ENCODE data around the gene DMRTB1.
A peak's percentile ranks its signal among the peaks of the same experiment; 100 is the strongest.

DMRTB1 gene

DNA sequence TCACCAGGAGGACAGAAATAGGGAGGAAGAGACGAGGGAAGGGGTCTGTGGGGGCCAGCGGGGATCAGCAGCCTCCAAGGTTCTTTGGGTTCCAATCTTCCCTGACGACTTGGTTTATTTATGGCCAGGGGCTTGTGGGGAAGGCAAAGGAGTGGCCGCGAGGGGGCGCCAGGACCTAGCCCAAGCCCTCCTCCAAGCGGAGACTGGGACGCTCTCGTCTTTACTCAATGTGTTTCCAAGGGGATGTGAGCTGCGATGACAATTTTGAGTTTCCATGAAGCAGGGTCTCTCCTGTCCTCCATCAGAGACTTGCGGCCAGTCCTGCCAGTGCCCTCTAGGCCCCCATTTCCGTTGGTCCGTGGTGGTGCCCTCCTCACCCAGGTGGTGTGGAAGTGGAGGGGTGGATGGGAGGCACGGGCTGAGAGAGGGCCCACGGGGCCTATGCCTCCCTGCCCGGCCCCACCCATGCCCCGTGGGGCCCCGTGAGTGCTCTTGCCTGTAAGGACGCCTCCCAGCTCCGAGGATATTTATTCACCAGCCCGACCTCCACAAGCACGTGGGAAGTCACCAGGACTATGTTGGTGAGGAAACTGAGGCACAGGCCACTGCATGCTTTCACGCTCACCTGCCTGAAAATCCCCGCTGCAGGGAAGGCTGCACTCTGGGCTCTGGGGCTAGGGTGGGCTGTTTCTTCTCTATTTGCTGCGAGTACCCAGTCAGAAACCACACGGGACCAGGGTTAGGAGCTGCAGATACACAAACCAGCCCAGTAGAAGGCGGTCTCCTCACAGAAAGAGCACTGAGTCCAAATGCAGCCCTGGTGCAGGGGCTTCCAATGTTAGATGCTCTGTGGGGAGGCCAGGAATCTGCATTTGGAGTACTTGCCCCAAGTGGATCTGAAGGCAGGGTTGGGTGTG lies 26.5 kb downstream of the DMRTB1 start:
- peak; percentile 68 for DNase-seq (ENCODE audit: low read depth)

GRCh38 chr1:53486395-53487026 lies 27.3 kb downstream of the DMRTB1 start:
- DNase-seq (ENCODE audit: low read depth): no peak

DNA sequence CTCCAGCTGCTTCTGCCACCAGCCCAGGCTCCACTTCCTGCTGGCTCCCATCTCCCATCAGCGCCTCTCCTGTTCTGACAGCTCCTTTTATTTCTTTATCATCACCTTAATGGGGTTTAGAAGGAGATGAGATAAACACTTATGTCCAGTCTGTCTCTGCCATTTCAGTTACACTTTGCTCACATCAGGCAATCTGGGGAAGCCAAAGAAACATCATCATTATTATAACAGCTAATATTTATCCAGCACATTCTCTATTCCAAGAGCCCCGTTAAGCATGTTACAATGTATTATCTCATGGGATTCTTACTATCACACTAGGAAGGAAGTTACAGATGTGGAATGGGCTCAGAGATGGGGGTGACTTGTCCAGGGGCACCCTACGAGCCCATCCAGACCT lies 31.2 kb downstream of the DMRTB1 start:
- no peak for DNase-seq (ENCODE audit: low read depth)

GRCh38 chr1:53495633-53496345 lies 36.6 kb downstream of the DMRTB1 start:
- DNase-seq (ENCODE audit: low read depth): no peak

- DNase-seq (ENCODE audit: low read depth): no peak
Observed at GRCh38 chr1:53498555-53499131, 39.4 kb downstream of the DMRTB1 start.

GRCh38 chr1:53499257-53500203 lies 40.3 kb downstream of the DMRTB1 start:
- no peak for DNase-seq (ENCODE audit: low read depth)

DNA sequence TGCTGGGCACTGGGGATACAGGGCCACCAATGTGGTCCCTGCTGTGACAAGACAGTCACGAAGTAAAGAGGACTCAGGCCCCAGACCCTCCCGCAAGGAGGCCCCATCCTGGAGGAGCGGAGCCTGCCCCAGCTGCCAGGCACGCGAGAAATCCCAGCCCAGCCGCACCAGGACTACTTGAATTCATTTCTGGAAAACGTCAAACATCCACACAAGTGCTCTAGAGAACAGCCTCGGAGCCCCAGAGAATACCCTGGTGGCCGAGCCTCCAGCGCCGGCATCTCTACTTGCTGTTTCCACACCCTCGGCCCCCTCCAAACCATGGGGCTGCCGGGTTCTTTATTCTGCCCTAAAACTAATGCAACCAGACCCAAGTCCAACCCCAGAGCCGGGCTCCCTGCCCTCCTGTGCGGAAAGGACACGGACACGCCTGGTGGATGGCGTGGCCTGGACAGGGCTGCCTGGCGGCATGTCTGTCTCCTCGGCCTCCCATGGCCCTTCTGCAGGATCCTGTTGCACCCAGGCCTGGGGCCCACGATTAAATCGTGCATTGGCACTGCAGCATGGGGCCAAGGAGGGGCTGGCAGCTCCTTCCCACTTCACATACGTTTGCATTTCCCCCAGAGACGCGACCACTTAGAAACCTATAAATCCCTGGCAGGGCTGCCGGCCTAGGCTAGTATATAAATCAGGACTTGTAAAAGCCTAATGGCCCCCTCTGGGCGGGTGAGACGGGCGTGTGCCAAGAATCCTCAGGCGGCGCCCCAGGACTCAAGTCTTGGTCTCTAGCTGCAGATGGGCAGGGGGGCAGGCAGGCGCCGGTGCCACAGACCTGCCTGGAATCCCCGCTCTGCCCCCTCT lies 41.2 kb downstream of the DMRTB1 start:
- no peak for DNase-seq (ENCODE audit: low read depth)

GRCh38 chr1:53501065-53502005 lies 42.1 kb downstream of the DMRTB1 start:
- no peak for DNase-seq (ENCODE audit: low read depth)

- DNase-seq (ENCODE audit: low read depth): no peak
Observed at GRCh38 chr1:53502641-53503432, 43.6 kb downstream of the DMRTB1 start.

- no peak for DNase-seq (ENCODE audit: low read depth)
Observed at GRCh38 chr1:53503433-53504217, 44.4 kb downstream of the DMRTB1 start.

DNA sequence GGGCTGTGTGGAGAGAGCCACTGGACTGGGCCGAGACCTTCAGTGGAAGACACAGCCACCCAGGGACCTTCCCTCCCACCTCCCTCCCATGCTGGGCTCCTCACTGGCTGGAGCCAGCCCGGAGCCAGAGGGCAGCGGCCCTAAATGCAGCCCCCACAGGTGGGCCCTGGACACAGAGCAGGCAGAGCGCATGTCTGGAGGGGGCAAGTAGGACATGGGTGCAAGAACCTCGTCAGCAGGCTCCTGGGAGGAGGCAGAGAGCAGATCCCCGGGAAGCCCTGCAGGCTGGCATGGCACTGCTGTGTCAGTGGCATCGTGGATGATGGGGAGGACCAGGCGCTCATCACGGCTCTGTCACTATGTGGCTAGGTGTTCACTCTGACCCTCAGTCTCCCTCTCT lies 45.7 kb downstream of the DMRTB1 start:
- DNase-seq (ENCODE audit: low read depth): no peak

GRCh38 chr1:53505401-53505800 lies 46.2 kb downstream of the DMRTB1 start:
- no peak for DNase-seq (ENCODE audit: low read depth)

- no peak for DNase-seq (ENCODE audit: low read depth)
Observed at GRCh38 chr1:53505891-53506290, 46.7 kb downstream of the DMRTB1 start.

DNA sequence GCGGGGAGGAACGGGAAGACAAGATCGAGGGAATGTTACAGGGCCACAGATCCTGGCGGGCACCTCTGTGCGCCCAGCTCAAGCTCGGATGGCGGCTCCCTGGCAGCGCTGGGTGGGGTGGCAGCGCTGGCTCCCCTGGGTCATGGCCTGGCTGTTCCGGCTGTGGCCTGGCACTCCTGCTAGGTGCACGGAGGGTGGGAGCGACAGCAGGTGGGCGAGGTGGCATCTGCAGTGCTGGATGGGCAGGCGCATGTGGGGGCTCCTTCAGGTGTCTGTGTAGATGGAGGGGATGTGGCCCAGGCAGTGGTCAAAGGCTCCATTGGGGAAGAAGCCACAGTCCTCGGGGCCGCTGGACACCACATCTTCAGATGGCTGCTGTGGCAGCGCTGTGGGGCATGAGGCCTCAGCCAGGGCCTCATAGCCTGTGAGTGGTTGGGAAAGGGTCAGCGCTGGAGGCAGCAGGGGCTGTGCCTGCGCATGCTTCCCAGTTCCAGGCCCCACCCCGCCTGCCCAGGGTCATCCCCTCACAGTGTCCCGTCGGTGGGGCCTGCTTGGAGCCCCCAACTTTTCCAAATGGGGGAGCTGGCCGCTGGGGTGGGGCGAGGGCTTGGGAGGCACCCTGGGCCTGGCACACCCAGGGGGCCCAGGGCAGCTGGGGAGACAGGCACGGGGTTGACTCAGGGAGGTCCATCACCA lies 47.3 kb downstream of the DMRTB1 start:
- no peak for DNase-seq (ENCODE audit: low read depth)

GRCh38 chr1:53507116-53507820 lies 48.1 kb downstream of the DMRTB1 start:
- DNase-seq (ENCODE audit: low read depth): no peak
